Mesenchymal stem cell (in vitro differentiated cells and primary cell): ENCODE data around the gene C14orf180.
A peak's percentile ranks its signal among the peaks of the same experiment; 100 is the strongest.

ENCODE experiments used
- DNase-seq: peaks from one replicate; pipeline ENCODE4 v3.0.0-alpha.2; 2013
- H2AFZ ChIP-seq: one replicate; pipeline ENCODE4 v1.6.1; 2013; ENCODE audit warnings: low read depth, mild to moderate bottlenecking, control low read depth, inconsistent platforms, low read length, moderate library complexity
- H2AK5ac ChIP-seq: 2 replicates; pipeline ENCODE4 v1.6.1; 2013; ENCODE audit warnings: low read length, moderate library complexity, mild to moderate bottlenecking, inconsistent platforms; ENCODE audit not compliant: severe bottlenecking
- H2BK120ac ChIP-seq: one replicate; pipeline ENCODE4 v1.6.1; 2013; ENCODE audit warnings: low read depth, mild to moderate bottlenecking, inconsistent platforms, low read length, moderate library complexity
- H2BK12ac ChIP-seq, 2 experiments: one replicate each; pipeline ENCODE4 v1.6.1; 2013; ENCODE audit warnings: inconsistent platforms in 2 of 2, low read length in 2 of 2, mild to moderate bottlenecking in 2 of 2, moderate library complexity in 2 of 2, control low read depth in 1 of 2
- H2BK15ac ChIP-seq: one replicate; pipeline ENCODE4 v1.6.1; 2013; ENCODE audit warnings: mild to moderate bottlenecking, low read depth, inconsistent platforms; ENCODE audit not compliant: poor library complexity, severe bottlenecking
- H2BK5ac ChIP-seq: 2 replicates; pipeline ENCODE4 v1.6.1; 2013; ENCODE audit warnings: low read depth, mild to moderate bottlenecking, low read length, control low read depth, inconsistent platforms; ENCODE audit not compliant: poor library complexity, severe bottlenecking
- H3K14ac ChIP-seq, 2 experiments: one replicate each; pipeline ENCODE4 v1.6.1; 2013; ENCODE audit warnings: inconsistent platforms in 2 of 2, low read length in 2 of 2, control low read depth in 1 of 2, mild to moderate bottlenecking in 1 of 2, moderate library complexity in 1 of 2
- H3K18ac ChIP-seq, 2 experiments: one replicate each; pipeline ENCODE4 v1.6.1; 2013; ENCODE audit warnings: inconsistent platforms in 2 of 2, low read length in 2 of 2, control low read depth in 1 of 2, low read depth in 1 of 2, mild to moderate bottlenecking in 1 of 2
- H3K23ac ChIP-seq, 2 experiments: one replicate each; pipeline ENCODE4 v1.6.1; 2013; ENCODE audit warnings: inconsistent platforms in 2 of 2, low read length in 2 of 2, mild to moderate bottlenecking in 2 of 2, moderate library complexity in 2 of 2, control low read depth in 1 of 2
- H3K27ac ChIP-seq: 2 replicates; pipeline ENCODE4 v1.5.1; 2013; ENCODE audit warnings: mild to moderate bottlenecking, moderate library complexity, low read length, control low read depth, inconsistent platforms; ENCODE audit not compliant: poor library complexity, severe bottlenecking
- H3K27me3 ChIP-seq, 2 experiments: 2 replicates each; pipeline versions ENCODE4 v1.6.1 to v1.7.0; 2013; ENCODE audit warnings: low read length in 2 of 2, mild to moderate bottlenecking in 2 of 2, moderate library complexity in 2 of 2, control low read depth in 1 of 2, inconsistent platforms in 1 of 2; ENCODE audit not compliant: control insufficient read depth in 1 of 2, insufficient read depth in 1 of 2
- H3K36me3 ChIP-seq, 2 experiments: 2 replicates each; pipeline versions ENCODE4 v1.6.1 to v1.7.0; 2013; ENCODE audit warnings: low read length in 2 of 2, control low read depth in 1 of 2, inconsistent platforms in 1 of 2, low read depth in 1 of 2, mild to moderate bottlenecking in 1 of 2; ENCODE audit not compliant: insufficient read depth in 2 of 2, control insufficient read depth in 1 of 2
- H3K4ac ChIP-seq, 2 experiments: one replicate each; pipeline ENCODE4 v1.6.1; 2013; ENCODE audit warnings: inconsistent platforms in 2 of 2, low read length in 2 of 2, mild to moderate bottlenecking in 2 of 2, moderate library complexity in 2 of 2, control low read depth in 1 of 2, low read depth in 1 of 2
- H3K4me1 ChIP-seq: 2 replicates; pipeline ENCODE4 v1.6.1; 2013; ENCODE audit warnings: low read depth, low read length, control low read depth; ENCODE audit not compliant: control insufficient read depth, insufficient read depth
- H3K4me2 ChIP-seq: 2 replicates; pipeline ENCODE4 v1.6.1; 2013; ENCODE audit warnings: low read length, mild to moderate bottlenecking, inconsistent platforms; ENCODE audit not compliant: poor library complexity, severe bottlenecking
- H3K4me3 ChIP-seq, 2 experiments: 2 replicates each; pipeline versions ENCODE4 v1.5.1 to v1.7.0; 2013; ENCODE audit warnings: low read length in 2 of 2, mild to moderate bottlenecking in 2 of 2, control low read depth in 1 of 2, low read depth in 1 of 2; ENCODE audit not compliant: insufficient read depth in 1 of 2
- H3K79me1 ChIP-seq: replicated peaks from 2 replicates; pipeline ENCODE4 v1.6.1; 2013; ENCODE audit warnings: mild to moderate bottlenecking, control low read depth, low read length, inconsistent platforms; ENCODE audit not compliant: poor library complexity, severe bottlenecking
- H3K9ac ChIP-seq: 2 replicates; pipeline ENCODE4 v1.7.0; 2013; ENCODE audit warnings: mild to moderate bottlenecking, low read length, moderate library complexity
- H3K9me3 ChIP-seq: 2 replicates; pipeline ENCODE4 v1.7.0; 2013; ENCODE audit warnings: mild to moderate bottlenecking, low read length; ENCODE audit not compliant: control insufficient read depth
- H4K8ac ChIP-seq: one replicate; pipeline ENCODE4 v1.6.1; 2013; ENCODE audit warnings: inconsistent platforms, mild to moderate bottlenecking, low read length, moderate library complexity
- H4K91ac ChIP-seq: one replicate; pipeline ENCODE4 v1.6.1; 2013; ENCODE audit warnings: mild to moderate bottlenecking, low read length, inconsistent platforms
- WGBS: methylation state at CpG from one replicate; pipeline ENCODE4 v1.1.7; 2013; ENCODE audit warnings: mixed read lengths; 5-methylcytosine and 5-hydroxymethylcytosine counted together

C14orf180 gene

DNA sequence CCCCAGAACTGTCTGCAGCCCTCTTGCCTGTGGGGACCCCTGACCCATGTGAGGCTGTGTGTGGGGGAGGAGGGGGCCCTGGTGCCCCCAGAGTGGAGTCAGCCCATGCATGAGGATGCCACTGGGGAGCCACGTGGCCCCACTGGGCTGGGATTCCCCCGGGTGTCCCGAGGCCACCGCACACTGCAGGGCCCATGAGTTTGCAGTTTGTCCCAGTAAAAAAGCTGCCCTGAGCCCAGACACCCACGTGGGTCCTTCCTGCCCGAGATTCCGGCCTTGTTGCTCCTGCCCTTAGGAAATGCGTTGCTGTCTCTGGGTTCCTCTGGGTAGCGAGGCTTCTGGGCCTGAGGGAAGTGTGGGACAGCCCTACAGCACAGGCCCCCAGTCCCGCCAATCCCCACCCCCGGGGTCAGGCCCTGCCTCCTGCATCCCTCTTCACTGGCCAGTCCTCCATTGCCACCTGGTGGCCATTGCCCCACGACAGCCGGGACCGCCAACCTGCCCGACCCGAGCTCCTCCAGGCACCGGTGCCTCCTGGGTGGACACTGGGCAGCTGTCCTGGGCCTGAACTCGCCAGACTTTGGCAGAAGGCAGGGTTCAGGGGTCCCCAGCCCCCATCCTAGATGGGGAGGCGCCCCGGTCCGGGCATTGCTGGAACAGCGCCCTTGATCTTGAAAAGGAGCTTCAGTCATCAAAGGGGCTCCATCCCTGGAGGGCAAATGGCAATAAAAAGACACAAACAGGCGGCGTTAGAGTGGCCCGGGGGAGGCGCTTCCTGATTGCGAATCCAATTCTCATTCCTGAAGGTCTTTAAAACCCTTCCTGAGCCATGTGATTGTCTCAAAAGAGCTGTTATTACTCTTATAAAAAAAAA is 15.6 kb upstream of the C14orf180 start:
- no peak overlapping the region for H3K4ac ChIP-seq
- peaks cover 61 to 69% of the 10 kb centered on the region in 2 experiments for H3K27me3 ChIP-seq
- H3K9me3 ChIP-seq = no peaks in the 10 kb centered on the region
- H3K4me2 ChIP-seq = no peak overlapping the region
- DNase-seq = peak; percentile 53
- H2BK12ac ChIP-seq = no peak overlapping the region
- H2BK15ac ChIP-seq = no peak overlapping the region
- no peak overlapping the region for H2AK5ac ChIP-seq
- no peak overlapping the region for H3K27ac ChIP-seq
- no peak overlapping the region for H4K91ac ChIP-seq
- peaks cover 19% of the 10 kb centered on the region for H3K4me1 ChIP-seq
- H3K4me3 ChIP-seq = no peak overlapping the region
- H3K79me1 ChIP-seq = no peaks in the 10 kb centered on the region
- H2BK5ac ChIP-seq = no peak overlapping the region
- H3K18ac ChIP-seq = no peak overlapping the region
- H3K9ac ChIP-seq = no peak overlapping the region
- no peak overlapping the region for H4K8ac ChIP-seq
- H2BK120ac ChIP-seq = no peak overlapping the region
- WGBS = 17% methylated on average over 23 of the region's 27 CpGs
- H3K36me3 ChIP-seq = no peaks in the 10 kb centered on the region
- no peak overlapping the region for H3K23ac ChIP-seq
- H2AFZ ChIP-seq = no peak overlapping the region
- no peak overlapping the region for H3K14ac ChIP-seq

- H2BK120ac ChIP-seq = no peak overlapping the region
- H2AK5ac ChIP-seq = no peak overlapping the region
- H3K18ac ChIP-seq = no peak overlapping the region
- no peak overlapping the region for H3K4ac ChIP-seq
- no peak overlapping the region for H2AFZ ChIP-seq
- no peak overlapping the region for H4K8ac ChIP-seq
- 88% methylated on average over 30 of the region's 30 CpGs for WGBS
- H3K36me3 ChIP-seq = no peaks in the 10 kb centered on the region
- H3K27ac ChIP-seq = no peak overlapping the region
- peaks cover 71 to 75% of the 10 kb centered on the region in 2 experiments for H3K27me3 ChIP-seq
- H3K79me1 ChIP-seq = no peaks in the 10 kb centered on the region
- H3K23ac ChIP-seq = no peak overlapping the region
- no peak overlapping the region for H4K91ac ChIP-seq
- H3K4me3 ChIP-seq = no peak overlapping the region
- no peak overlapping the region for H2BK5ac ChIP-seq
- DNase-seq = no peak
- no peak overlapping the region for H3K9ac ChIP-seq
- no peak overlapping the region for H3K4me2 ChIP-seq
- H3K9me3 ChIP-seq = no peaks in the 10 kb centered on the region
- no peak overlapping the region for H3K14ac ChIP-seq
- no peak overlapping the region for H2BK12ac ChIP-seq
- peaks cover 13% of the 10 kb centered on the region for H3K4me1 ChIP-seq
- no peak overlapping the region for H2BK15ac ChIP-seq
Observed at GRCh38 chr14:104564744-104565679, 14.6 kb upstream of the C14orf180 start.

GRCh38 chr14:104567141-104567956 is 12.2 kb upstream of the C14orf180 start:
- H2BK120ac ChIP-seq = no peak overlapping the region
- H4K8ac ChIP-seq = no peak overlapping the region
- no peak overlapping the region for H3K18ac ChIP-seq
- WGBS = 80% methylated on average over 27 of the region's 27 CpGs
- no peak overlapping the region for H3K4ac ChIP-seq
- H4K91ac ChIP-seq = no peak overlapping the region
- H3K4me2 ChIP-seq = no peak overlapping the region
- no peak overlapping the region for H3K14ac ChIP-seq
- no peak overlapping the region for H3K9ac ChIP-seq
- H2AK5ac ChIP-seq = no peak overlapping the region
- no peak for DNase-seq
- H2BK15ac ChIP-seq = no peak overlapping the region
- H3K79me1 ChIP-seq = no peaks in the 10 kb centered on the region
- H2AFZ ChIP-seq = no peak overlapping the region
- no peaks in the 10 kb centered on the region for H3K9me3 ChIP-seq
- no peak overlapping the region for H3K27ac ChIP-seq
- no peaks in the 10 kb centered on the region for H3K36me3 ChIP-seq
- H3K27me3 ChIP-seq = peaks cover 52 to 70% of the 10 kb centered on the region in 2 experiments
- peaks cover 7% of the 10 kb centered on the region for H3K4me1 ChIP-seq
- H2BK5ac ChIP-seq = no peak overlapping the region
- no peak overlapping the region for H3K4me3 ChIP-seq
- no peak overlapping the region for H2BK12ac ChIP-seq
- H3K23ac ChIP-seq = no peak overlapping the region
